Esophagus squamous epithelium (tissue), 4 donors: ENCODE data around the gene ARL2.

Experiments
- CTCF ChIP-seq, 6 experiments: fragments of 450-650 bp in 4 of 6; fragments of 200-600 bp in 2 of 6; sonication (generic) in 2 of 6; IDR thresholded peaks; one replicate each; pipeline ENCODE4 v1.5.1; 2016 to 2019; ENCODE audit warnings: antibody characterized with exemption in 6 of 6, mild to moderate bottlenecking in 4 of 6, moderate library complexity in 4 of 6
- POLR2A ChIP-seq, 4 donors: fragments of 450-650 bp; IDR thresholded peaks; one replicate each; pipeline ENCODE4 v1.6.1; 2017; ENCODE audit warnings: antibody characterized with exemption in 4 of 4, mild to moderate bottlenecking in 4 of 4, moderate library complexity in 3 of 4

DNA sequence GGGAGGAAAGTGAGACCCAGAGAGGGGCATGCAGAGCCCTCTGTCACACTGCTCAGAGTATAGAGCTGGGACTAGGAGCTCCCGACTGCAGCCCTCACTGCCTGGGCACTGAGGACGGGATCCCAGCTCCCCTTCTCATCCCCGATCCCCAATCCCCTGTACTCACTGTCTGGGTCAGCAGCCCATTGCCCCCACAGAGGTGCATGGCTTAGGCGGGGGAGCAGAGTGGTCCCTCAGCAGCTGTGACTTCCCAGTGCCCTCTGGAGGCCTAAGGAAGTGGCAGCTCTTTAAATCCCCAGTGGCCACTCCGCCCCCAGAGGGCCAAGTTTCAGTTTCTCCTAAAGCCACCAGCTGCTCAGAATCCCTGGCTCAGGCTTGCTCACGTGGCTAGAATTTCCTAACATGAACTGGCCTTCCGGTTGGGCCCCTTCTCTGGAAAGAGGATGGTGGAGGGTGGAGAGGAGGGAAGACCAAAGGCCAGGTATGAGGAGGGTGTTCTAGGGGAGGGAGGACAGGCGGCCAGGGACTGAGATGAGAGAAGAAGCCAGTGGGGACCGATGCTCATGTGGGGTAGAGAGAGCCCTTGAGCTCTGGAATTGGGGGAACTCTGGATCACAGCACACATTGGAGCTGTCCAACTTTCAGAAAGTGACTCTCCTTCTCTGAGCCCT, 17.1 kb upstream of the ARL2 start, which contains the start of gene BATF2:
- TF ChIP-seq POLR2A (IDR thresholded peaks at IDR 0.05): peak in 1 of 4 donors; percentile 34
- peak in 4 of 6 experiments; percentile 28 to 45 (median 42) for TF ChIP-seq CTCF (IDR thresholded peaks at IDR 0.05)
